ENCODE results near the gene PCCA. TPM values are rescaled to one million over a fixed set of nuclear protein-coding genes. Genes with fewer than 3 reads are reported as not detected.

PCCA gene
- total RNA-seq, 4 donors from 2014 or later = 21.2 to 40.9 (median 31.6) TPM

- H3K27me3 ChIP-seq = no peaks in the 10 kb centered on the region
- no peaks in the 10 kb centered on the region for H3K4me1 ChIP-seq
- H3K4me3 ChIP-seq = no peak overlapping the region
- DNase-seq (ENCODE audit: low spot score in 2 of 2) = no peak
- TF ChIP-seq POLR2AphosphoS5 (IDR thresholded peaks at IDR 0.05) = no peak
- TF ChIP-seq POLR2A (IDR thresholded peaks at IDR 0.05) = no peak
- TF ChIP-seq EP300 (IDR thresholded peaks at IDR 0.05) = no peak
- no peak for TF ChIP-seq CTCF (IDR thresholded peaks at IDR 0.05)
- H3K36me3 ChIP-seq = peaks cover 12% of the 10 kb centered on the region
- no peak overlapping the region for H3K27ac ChIP-seq
- no peaks in the 10 kb centered on the region for H3K9me3 ChIP-seq
These were observed 344.6 kb downstream of the PCCA start for GRCh38 chr13:100433475-100433874.

- H3K4me1 ChIP-seq = no peaks in the 10 kb centered on the region
- H3K4me3 ChIP-seq = no peak overlapping the region
- no peaks in the 10 kb centered on the region for H3K9me3 ChIP-seq
- H3K27me3 ChIP-seq = no peaks in the 10 kb centered on the region
- TF ChIP-seq CTCF (IDR thresholded peaks at IDR 0.05) (no peak), POLR2A (IDR thresholded peaks at IDR 0.05) (no peak), EP300 (IDR thresholded peaks at IDR 0.05) (no peak), POLR2AphosphoS5 (IDR thresholded peaks at IDR 0.05) (no peak)
- no peak overlapping the region for H3K27ac ChIP-seq
- WGBS = 82% methylated on average over 5 of the region's 5 CpGs
- H3K36me3 ChIP-seq = peaks cover 12% of the 10 kb centered on the region
- no peak for DNase-seq (ENCODE audit: low spot score in 2 of 2)
These were observed 345.3 kb downstream of the PCCA start for GRCh38 chr13:100434010-100434763.

- no peaks in the 10 kb centered on the region for H3K27me3 ChIP-seq
- H3K27ac ChIP-seq = no peak overlapping the region
- 93% methylated on average over 4 of the region's 4 CpGs for WGBS
- no peaks in the 10 kb centered on the region for H3K4me1 ChIP-seq
- H3K36me3 ChIP-seq = peaks cover 6% of the 10 kb centered on the region
- H3K4me3 ChIP-seq = no peak overlapping the region
- no peak for DNase-seq (ENCODE audit: low spot score in 2 of 2)
- TF ChIP-seq POLR2AphosphoS5 (IDR thresholded peaks at IDR 0.05) (no peak), POLR2A (IDR thresholded peaks at IDR 0.05) (no peak), CTCF (IDR thresholded peaks at IDR 0.05) (no peak), EP300 (IDR thresholded peaks at IDR 0.05) (no peak)
- no peaks in the 10 kb centered on the region for H3K9me3 ChIP-seq
These were observed 347.2 kb downstream of the PCCA start for GRCh38 chr13:100436099-100436498.

GRCh38 chr13:100438059-100438788 lies 349.3 kb downstream of the PCCA start:
- no peaks in the 10 kb centered on the region for H3K27me3 ChIP-seq
- DNase-seq (ENCODE audit: low spot score in 2 of 2) = no peak
- no peaks in the 10 kb centered on the region for H3K4me1 ChIP-seq
- H3K36me3 ChIP-seq = peaks cover 6% of the 10 kb centered on the region
- WGBS = 95% methylated on average over 6 of the region's 6 CpGs
- TF ChIP-seq EP300 (IDR thresholded peaks at IDR 0.05) = no peak
- no peak for TF ChIP-seq POLR2AphosphoS5 (IDR thresholded peaks at IDR 0.05)
- TF ChIP-seq POLR2A (IDR thresholded peaks at IDR 0.05) = no peak
- no peak for TF ChIP-seq CTCF (IDR thresholded peaks at IDR 0.05)
- H3K27ac ChIP-seq = no peak overlapping the region
- no peak overlapping the region for H3K4me3 ChIP-seq
- H3K9me3 ChIP-seq = no peaks in the 10 kb centered on the region

GRCh38 chr13:100439247-100439970 lies 350.5 kb downstream of the PCCA start:
- Histone ChIP-seq H3K27me3 (no peaks in the 10 kb centered on the region), H3K27ac (no peak overlapping the region), H3K4me1 (no peaks in the 10 kb centered on the region), H3K4me3 (no peak overlapping the region), H3K9me3 (no peaks in the 10 kb centered on the region), H3K36me3 (peaks cover 6% of the 10 kb centered on the region)
- TF ChIP-seq CTCF (IDR thresholded peaks at IDR 0.05) = no peak
- 82% methylated on average over 9 of the region's 9 CpGs for WGBS
- no peak for DNase-seq (ENCODE audit: low spot score in 2 of 2)

All from suprapubic skin (tissue), 4 donors.